Muscle of back (tissue), 11 donors: ENCODE measurements around the gene FNBP1L. TPM values are rescaled to one million over a fixed set of nuclear protein-coding genes. Genes with fewer than 3 reads are reported as not detected.

ENCODE experiments used
- DNase-seq, 3 donors: peaks; one replicate each; pipeline versions ENCODE4 v3.0.0 to v3.0.0-alpha.2; 2013
- polyA plus RNA-seq, 10 donors: library from polyadenylated mRNA; unstranded; fragments of 120-200 nt; gene quantifications; one replicate each; pipeline ENCODE4 v1.2.1, GENCODE V29; 2013; ENCODE audit not compliant: insufficient read length in 10 of 10

The FNBP1L gene
- polyA plus RNA-seq, 10 donors: 39.4 to 70.8 (median 48.6) TPM

GRCh38 chr1:93567255-93567918 lies 119.5 kb downstream of the FNBP1L start:
- DNase-seq: peak in 1 of 3 donors; percentile 74

- DNase-seq: no peak
Measured at GRCh38 chr1:93569489-93569888, 121.6 kb downstream of the FNBP1L start.

- DNase-seq: no peak
Measured at GRCh38 chr1:93571623-93572310, 123.8 kb downstream of the FNBP1L start.

- no peak for DNase-seq
Measured at GRCh38 chr1:93573940-93574469, 126.1 kb downstream of the FNBP1L start.

GRCh38 chr1:93574511-93574910 lies 126.6 kb downstream of the FNBP1L start:
- no peak for DNase-seq

GRCh38 chr1:93574991-93575390 lies 127.1 kb downstream of the FNBP1L start:
- DNase-seq: no peak

GRCh38 chr1:93575621-93576284 lies 127.8 kb downstream of the FNBP1L start:
- DNase-seq: peak in 2 of 3 donors; percentile 68 to 87

- peak; percentile 79 to 93 (median 91) for DNase-seq
Measured at GRCh38 chr1:93576346-93576745, 128.4 kb downstream of the FNBP1L start.

- no peak for DNase-seq
Measured at GRCh38 chr1:93576746-93577145, 128.8 kb downstream of the FNBP1L start.

GRCh38 chr1:93577536-93578432 lies 129.9 kb downstream of the FNBP1L start:
- no peak for DNase-seq

- DNase-seq: no peak
Measured at GRCh38 chr1:93578433-93578830, 130.5 kb downstream of the FNBP1L start.

- no peak for DNase-seq
Measured at GRCh38 chr1:93578911-93579825, 131.2 kb downstream of the FNBP1L start.

- DNase-seq: no peak
Measured at GRCh38 chr1:93579891-93580290, 132.0 kb downstream of the FNBP1L start.

- DNase-seq: no peak
Measured at GRCh38 chr1:93581917-93582850, 134.3 kb downstream of the FNBP1L start.

- DNase-seq: peak in 2 of 3 donors; percentile 41 to 84
Measured at GRCh38 chr1:93584261-93585003, 136.5 kb downstream of the FNBP1L start.

- peak in 1 of 3 donors; percentile 61 for DNase-seq
Measured at GRCh38 chr1:93585059-93585966, 137.4 kb downstream of the FNBP1L start.

GRCh38 chr1:93587354-93587753 lies 139.4 kb downstream of the FNBP1L start:
- no peak for DNase-seq
